GM18499 (cell line): ENCODE measurements around the gene MINDY1.

Source experiments
- ATAC-seq: cut with Tn5 transposase; IDR thresholded peaks from one replicate; pipeline ENCODE4 v1.9.1; 2021; ENCODE audit warnings: moderate number of reproducible peaks; ENCODE audit not compliant: insufficient read depth, unreplicated experiment

The MINDY1 gene

DNA sequence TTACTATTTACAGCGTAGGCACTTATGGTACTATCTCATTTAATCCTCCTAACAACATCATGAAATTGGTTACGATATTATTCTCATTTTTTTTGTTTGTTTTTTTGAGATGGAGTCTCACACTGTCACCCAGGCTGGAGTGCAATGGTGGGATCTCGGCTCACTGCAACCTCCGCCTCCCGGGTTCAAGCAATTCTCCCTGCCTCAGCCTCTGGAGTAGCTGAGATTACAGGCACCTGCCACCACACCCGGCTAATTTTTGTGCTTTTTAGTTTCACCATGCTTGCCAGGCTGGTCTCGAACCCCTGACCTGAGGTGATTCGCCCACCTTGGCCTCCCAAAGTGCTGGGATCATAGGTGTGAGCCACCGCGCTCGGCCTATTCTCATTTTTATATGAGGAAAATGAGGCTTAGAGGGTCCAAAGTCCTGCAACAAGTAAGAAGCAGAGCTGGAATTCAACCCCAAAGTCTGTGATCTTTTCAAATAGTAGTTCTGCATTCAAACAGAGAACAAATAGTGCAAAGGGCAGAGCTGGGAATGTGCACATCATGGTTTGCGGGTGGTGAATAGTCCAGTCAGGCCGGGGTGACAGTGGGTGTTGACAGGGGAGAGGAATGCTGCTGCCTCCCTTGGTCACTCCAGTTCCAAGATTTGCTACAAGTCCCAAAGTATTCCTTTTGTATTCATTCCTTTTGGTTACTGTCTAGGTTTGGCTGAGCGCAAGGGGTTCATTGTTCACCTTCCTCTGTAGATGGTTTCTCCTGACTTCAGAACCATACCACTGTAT lies 6.2 kb upstream of the MINDY1 start:
- no peak for ATAC-seq

DNA sequence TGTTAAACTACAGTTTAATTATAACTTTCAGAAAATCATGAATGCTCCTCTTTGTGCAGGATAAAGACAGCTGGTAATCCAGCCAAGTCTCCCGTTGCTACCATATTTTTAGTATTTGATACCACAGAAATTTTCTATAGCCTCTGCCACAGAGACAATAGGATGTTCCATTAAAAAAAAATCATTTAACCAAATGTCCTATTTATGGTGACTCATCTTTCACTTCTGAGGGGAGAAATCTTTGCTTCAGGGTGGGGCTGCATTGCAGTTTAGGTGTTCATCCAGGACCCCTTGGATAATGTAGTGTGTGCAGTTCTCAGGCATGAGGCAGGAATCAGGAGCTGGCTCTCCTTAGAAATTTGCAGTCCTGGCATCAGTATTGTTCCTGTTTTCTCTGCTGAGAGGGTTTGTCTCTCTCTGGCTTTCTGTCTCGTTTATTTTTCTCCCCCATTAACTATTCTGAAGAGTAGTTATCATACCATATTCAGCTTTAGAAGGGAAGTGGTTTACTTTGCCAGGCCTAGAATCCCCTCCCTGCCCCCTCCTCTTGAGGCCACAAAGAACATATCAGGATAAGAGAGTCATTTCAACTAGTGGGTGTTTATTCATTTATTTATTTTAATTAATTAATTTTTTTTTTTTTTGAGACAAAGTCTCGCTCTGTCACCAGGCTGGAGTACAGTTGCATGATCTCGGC lies 4.6 kb upstream of the MINDY1 start:
- no peak for ATAC-seq

DNA sequence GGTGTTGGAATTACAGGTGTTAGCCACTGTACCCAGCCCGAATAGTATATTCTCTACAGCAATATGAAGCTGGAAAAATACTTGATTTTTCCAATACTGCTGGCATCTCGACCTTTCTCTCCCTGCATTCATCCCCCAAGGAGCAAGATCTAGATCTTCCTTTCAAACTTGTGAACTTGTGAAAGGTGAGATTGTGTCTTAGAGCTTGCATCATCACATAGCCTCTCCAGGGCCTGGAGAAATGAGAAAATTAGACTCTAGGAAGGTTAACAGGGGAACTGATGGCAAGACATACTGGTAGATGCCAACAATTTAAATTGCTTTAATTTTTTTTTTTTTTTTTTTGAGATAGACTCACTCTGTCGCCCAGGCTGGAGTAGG lies 3.6 kb upstream of the MINDY1 start:
- no peak for ATAC-seq

DNA sequence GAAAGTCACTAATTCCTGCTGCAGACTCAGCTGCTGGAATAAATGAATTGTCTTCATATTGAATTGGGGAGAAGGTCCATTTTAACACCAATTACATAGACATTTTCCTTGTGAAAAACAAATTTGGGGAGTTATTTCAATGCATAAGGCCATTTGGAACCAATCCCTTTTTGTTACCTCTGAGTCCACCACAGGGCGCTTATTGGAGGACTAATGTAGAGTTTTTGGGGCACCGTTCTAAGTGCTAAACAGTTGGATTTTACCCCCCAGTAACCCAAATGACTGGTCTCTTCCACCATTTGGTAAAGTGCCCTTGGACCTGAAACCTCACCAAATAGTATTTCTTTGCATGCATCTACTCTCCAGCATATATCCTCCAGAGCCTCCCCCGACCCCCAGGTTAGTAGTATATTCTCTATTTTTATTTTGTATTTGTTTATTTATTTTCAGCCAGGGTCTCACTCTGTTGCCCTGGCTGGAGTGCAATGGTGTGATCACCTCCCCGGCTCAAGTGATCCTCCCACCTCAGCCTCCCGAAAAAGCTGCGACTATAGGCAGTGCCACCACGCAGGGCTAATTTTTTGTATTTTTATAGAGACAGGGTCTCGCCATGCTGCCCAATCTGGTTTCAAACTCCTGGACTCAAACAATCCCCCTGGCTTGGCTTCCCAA lies 3.1 kb upstream of the MINDY1 start:
- ATAC-seq, result no peak

DNA sequence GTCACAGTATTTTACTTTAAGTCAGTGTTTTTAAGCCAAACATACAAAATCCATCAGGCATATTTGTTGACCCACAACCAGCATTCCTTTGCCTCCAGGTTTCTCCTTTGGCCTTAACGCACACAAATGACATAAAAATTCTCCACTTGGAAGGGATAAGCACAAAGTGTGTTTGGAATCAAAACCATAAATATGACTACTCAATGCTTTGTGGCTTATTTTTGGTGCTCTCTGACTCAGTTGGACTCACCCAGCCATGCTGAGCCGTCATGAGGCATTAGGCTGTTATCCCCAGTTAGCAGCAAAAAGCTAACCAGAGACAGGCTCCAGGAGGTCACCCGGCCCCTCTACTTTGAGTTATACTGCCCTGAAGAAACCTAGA lies 2.5 kb upstream of the MINDY1 start:
- ATAC-seq, result no peak

DNA sequence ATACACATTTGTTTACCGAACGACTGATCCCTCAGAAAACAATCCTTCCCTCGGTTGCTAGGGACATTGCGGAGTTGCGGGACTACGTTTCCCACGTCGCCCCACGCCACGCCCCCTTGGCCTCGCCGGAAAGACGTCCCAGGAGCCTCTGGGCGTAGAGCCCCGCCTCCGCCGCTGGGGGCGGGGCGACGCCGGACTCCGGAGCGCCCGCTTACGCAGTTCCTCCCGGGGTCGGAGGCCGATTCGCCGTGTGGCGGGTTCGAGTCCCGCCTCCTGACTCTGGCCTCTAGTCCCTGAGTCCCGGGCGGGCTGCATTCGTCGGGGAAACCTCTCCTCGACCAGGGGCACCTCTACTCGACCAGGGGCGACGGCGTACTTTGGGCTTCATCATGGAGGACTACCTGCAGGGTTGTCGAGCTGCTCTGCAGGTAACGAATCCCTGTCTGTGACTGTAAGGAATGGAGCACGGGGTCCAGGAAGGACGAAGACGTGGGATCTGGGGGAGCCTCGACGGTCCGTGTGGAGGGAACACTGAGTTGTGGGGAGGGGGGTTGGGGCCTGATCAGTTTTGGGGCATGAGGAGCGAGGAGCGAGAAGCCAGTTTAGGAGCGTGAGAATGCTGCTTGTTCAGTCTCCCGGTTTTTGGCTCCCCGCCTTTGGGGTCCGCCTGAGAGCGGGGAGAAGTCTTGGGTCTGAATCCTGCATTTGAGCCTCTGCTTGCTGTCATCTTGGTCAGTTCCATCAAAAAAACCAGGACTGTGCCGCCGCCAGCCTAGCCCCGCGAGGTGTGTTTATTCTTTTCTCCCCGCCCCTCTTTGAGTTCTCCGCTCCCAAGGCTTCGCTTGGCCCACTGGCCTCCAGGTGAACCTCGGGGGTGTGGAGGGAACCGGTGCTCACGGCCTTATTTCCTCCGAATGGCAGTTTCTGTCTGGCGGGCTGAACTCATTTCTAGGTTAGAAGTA lies 1.8 kb upstream of the MINDY1 start, which contains the start of gene PRUNE1:
TSS of gene PRUNE1 (plus strand) at position 206 of the 962 bp plus-strand sequence. CDS start at position 390, 184 bp downstream.
- ATAC-seq, result no peak

DNA sequence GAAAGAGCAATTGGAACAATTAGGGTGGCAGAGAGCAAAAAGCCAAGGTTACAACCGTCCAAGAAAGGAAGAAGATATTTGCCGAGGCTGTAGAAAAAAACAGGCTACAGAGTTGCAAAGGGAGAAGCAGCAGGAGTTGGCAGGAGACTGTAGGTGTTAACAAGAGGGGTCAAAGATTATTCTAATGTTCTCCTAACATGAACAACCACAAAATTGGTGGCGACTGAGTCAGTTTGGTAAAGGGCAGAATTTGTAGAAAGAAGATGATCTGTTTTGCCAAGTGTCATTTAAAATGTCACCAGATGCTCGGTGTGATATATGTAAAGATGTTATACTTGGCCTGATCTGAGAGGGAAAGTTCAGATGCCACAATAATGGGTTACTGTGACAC lies 1.1 kb upstream of the MINDY1 start:
- no peak for ATAC-seq

DNA sequence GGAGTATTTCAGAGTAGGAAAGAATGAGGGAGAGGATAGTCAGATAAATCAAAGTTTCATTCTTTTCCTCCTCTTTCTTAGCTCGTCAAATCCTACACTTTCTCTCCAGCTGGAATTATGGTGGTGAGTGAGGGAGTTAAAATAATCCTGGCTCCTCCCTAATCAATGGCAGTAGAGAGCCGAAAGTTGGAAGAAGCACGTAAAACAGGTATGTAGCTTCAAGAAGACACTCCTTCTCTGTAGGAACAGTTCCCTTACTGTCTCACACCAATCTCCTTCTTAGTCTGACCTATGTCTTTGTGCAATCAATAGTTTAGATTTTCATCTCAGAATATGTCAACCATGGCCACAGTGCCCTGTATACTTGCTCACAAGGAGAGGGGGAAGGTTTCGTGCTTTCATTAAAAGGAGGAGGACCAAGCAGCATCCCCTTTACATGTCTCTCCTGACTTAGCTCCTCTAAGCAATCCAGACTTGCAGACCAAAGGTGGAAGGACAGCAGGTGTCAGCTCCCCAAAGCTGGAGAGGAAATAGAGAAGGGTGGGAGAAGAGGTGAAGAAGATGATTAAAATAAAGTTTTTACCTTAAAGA lies 878 bp downstream of the MINDY1 start:
- ATAC-seq, result no peak

DNA sequence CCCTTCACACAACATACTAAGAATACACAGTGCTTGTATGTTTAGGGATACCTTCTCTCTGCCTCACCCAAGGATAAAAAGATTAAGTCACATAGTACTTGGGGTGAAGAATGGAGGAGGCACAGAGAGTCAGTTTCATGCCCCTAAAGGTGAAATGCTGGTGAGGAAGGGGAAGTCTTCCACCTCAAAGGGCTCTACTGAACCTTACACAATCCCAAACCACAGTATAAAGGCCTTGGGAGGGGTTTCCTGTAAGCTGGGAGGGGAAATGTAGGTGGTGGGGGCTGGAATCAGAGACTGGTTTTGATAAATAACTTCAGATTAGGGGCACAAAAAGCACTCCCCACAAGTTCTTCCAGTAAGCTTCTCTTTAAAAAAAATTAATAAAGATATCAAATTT lies 3.5 kb downstream of the MINDY1 start:
- no peak for ATAC-seq

DNA sequence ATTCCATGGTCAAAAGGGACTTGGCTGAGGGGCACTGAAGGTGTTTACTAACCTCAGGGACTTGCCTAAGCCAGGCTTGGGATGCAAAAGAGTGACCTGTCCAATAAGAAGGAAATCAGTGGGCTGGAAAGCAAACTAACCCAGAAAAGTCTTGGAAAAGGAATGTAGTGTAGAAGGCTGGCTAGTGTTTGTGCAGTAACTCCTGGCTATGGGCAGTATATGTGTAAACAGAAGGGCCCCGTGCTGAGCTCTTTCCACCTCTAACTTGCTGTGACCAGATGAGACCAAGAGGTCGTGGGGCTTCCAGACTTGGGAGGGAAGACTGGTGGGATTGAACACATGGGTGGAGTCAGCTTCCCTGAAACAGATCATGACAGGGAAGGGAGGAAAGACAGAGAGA lies 4.1 kb downstream of the MINDY1 start:
- ATAC-seq, result no peak

DNA sequence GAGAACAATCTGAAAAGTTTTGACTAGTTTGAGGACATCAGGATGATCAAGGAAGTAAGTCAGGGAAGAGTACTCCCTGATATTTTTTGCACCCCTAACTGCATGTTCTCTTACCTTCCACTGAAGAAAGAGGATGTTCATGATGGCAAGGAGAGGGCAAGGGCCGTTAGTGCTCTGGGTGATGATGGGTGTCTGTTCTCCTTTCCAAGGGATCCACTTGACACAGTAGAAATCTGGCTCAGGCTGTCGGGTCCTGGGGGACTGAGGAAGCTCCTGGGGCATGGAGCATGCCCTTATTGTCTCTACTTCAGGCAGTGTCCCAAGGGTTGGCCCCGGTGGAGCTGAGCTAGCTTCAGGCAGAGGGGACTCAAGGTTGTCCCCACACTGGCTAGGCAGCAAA lies 4.7 kb downstream of the MINDY1 start:
- no peak for ATAC-seq

DNA sequence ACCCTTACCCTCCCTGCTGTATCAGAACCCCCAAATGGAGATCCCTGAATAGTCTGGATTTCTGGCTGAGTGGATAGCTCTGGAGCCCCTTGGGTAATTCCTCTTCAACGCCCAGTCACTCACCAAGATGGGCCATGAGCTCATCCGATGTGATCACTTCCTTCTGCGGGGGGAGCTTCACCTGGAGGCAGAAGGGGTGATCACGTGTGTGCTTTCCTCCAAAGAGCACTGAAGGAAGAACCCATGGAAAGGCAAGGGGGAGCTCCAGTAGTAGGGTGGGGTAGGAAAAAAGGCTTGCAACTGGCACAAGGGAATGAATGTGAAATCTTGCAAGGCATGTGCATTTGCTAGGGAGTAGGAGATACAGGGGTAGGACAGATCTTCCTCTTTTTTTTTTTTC lies 5.1 kb downstream of the MINDY1 start:
- ATAC-seq, result no peak

DNA sequence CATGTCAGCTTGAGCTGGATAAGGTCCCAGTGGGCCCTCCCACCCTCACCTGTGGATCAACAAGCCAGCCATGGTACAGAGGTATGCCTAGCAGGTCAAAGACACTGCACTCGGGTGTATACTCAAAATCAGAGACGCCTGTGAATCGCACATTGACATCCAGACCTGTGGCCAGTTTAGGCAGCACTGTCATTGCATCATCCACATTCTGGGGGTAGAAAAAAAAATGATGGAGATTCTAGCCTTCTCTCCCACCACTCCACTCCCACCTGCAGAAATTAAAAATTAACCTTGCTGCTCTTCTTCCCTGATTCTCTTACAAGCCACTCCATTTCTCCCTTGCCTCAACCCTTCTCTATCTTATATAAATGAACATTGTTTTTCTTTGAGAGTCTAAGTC lies 6.3 kb downstream of the MINDY1 start:
- ATAC-seq, result no peak

DNA sequence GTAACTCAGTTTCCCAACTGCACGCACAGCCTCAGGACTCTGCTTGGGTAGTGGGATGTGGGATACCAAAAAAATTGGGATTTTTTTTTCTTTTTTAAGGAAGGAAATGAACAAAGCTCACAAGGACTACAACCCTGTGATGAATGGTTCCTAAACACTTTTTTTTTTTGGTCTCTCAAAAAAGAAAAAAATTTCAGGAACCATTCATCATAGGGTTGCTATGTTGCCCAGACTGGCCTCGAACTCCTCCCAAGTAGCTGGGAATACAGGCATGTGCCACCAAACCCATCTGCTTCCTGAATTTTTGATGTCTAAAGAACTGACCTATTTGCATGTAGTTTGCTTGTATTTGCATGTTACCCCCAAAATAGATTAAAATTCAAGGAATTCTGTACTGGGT lies 6.8 kb downstream of the MINDY1 start:
- ATAC-seq, result no peak

DNA sequence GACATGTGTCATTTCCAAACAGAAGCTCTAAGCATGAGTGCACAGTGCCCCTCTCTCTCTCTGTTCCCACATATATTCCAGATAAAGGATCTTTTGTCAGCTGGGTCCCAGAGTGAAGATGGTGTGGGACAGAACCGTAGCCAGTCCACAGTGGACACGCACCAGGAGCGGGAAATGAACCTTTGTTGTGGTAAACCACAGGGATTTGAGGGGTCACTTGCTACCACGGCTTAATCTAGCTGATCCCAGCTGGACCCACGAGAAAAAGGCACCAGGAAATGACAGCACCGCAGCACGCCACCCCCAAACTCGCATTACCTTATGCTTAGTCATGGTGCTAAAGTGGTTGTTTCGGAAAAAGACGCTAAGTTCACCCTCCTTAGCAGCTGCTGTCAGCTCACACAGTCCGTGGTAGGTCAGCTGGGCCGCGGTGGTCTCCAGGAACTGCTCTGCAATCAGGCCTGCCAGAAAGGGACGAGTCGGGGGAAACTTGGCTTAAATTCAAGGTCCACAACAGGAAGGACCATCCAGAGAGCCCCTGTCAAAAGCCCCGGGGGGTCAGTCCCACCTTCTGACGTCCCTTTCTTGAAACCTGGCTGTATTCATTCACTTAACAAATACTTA lies 7.5 kb downstream of the MINDY1 start:
- no peak for ATAC-seq

DNA sequence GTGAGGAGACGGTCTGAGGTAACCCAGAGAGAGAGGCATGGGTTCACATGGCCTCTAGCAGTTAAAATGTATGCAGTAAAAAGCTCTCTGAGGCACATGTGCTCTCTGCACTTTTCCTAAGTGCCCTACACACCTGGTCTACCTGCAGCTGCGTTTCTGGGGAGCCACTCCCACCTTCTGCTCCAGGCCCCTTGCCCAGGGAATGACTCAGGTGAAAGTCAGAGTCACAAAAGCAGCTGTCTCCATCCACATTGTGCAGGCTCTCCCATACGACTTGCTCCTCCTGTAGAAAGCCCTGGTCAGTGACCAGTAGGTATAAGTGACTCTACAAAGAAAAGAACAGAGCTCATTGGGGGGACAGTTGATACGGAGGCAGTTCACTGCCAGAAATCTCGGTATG lies 8.8 kb downstream of the MINDY1 start:
- no peak for ATAC-seq

DNA sequence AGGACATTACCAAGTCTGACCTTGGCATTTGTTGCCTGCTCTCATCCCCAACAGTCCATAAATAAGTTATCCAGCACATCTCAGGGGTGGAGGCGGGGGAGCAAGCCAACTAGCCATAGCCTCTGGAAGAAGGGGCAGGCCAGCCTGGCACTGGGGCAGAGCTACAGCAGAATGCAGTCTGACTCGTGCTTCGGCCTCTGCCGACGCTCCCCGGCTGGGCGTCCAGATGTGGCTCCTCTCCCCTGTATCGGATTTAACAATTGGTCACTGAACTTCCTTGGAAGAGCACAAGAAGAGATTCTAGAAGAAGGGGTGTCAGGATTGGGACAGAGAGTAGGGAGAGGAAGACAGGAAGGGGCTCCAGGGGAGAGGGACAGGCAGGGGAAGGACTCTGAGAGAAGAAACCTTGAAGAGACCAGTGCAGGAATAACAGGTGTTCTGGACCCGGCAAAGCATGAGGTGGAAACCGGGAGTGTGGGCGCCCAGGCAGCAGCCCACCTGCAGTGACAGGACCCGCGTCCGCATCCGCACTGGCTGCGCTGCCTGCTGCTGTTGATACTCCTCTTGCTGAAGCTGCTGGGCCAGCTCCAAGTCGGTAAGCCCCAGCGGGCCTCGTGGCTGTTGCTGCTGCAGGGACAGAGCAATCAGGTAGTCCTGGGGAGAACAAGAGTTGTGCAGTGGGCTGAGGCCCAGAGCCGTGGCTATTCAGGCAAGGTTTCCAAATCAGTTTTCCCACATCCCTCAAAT lies 9.4 kb downstream of the MINDY1 start:
- ATAC-seq, result no peak

DNA sequence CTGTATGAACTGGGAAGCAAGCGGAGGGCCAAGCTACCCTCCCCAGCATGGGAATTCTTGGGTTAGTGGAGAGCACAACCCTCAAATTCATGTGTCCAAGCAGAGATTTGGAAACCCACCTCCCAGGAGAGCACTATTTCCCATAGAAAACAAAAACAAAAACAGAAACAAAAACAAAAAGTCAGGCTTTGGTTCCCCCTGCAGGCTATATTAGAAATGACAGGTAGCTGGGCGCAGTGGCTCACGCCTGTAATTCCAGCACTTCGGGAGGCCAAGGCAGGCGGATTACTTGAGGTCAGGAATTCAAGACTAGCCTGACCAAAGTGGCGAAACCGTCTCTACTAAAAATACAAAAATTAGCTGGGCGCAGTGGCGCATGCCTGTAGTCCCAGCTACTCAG lies 10.8 kb downstream of the MINDY1 start:
- no peak for ATAC-seq

DNA sequence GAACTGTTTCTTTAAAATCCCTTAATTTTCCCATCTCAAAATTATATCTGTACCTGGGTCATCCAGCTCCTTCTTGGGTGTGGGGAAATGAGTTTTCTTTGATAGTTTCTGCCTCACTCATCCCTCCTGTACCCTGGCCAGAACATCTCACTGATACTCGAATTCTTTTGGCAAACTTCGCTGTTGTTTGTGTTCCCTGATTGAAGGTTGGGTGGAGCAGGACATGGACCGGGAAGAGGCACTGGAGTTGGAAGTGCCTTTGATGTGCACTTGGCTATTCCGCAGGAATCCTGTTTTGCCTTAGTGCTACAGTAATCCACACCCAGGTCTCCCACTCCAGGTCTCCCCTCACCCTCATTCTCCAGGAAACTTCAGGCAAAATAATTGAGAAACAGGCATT lies 11.2 kb downstream of the MINDY1 start:
- no peak for ATAC-seq
